Uterus (tissue), 2 donors: ENCODE data around the gene RPL22L1.

ENCODE experiments used
- POLR2A ChIP-seq, 2 donors: fragments of 450-650 bp; IDR thresholded peaks; one replicate each; pipeline ENCODE4 v1.6.1; 2016; ENCODE audit warnings: antibody characterized with exemption in 2 of 2, mild to moderate bottlenecking in 1 of 2, moderate library complexity in 1 of 2
- TF ChIP-seq, protein P1 (sequence below), 4 experiments: fragments of 200-600 bp in 2 of 4; fragments of 450-650 bp in 2 of 4; sonication (generic) in 2 of 4; IDR thresholded peaks; one replicate each; pipeline ENCODE4 v1.5.1; 2016 to 2019; ENCODE audit warnings: antibody characterized with exemption in 4 of 4, mild to moderate bottlenecking in 2 of 4, moderate library complexity in 1 of 4

DNA sequence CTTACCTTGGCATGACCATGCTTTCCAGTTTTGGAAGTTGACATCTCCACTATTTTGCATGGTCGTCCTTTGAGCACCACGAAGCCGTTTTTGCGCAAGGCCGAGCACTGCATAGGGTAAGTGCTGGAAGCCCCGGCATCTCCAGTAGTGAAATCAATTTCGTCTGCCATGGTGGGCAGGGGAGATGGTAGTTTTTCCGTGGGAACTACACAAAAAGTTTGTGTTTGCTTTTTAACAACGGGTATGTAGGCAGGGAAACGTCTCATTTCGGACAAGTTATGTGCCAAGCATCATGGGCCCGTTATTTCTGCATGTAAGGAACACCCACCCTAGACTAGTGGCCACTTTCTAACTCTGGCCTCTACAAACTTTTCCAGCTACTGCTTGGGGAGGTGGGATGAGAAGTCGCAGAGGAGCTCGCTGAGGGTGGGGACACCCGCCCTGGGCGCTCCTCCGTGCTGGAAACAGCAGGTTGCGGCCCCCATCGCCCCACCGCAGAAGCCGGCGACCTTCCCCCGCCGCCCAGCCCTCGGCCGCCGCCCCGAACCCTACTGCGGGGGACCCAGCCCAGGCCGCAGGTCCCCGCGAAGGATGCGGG lies 37.7 kb upstream of the RPL22L1 start:
- TF ChIP-seq, protein P1, sequence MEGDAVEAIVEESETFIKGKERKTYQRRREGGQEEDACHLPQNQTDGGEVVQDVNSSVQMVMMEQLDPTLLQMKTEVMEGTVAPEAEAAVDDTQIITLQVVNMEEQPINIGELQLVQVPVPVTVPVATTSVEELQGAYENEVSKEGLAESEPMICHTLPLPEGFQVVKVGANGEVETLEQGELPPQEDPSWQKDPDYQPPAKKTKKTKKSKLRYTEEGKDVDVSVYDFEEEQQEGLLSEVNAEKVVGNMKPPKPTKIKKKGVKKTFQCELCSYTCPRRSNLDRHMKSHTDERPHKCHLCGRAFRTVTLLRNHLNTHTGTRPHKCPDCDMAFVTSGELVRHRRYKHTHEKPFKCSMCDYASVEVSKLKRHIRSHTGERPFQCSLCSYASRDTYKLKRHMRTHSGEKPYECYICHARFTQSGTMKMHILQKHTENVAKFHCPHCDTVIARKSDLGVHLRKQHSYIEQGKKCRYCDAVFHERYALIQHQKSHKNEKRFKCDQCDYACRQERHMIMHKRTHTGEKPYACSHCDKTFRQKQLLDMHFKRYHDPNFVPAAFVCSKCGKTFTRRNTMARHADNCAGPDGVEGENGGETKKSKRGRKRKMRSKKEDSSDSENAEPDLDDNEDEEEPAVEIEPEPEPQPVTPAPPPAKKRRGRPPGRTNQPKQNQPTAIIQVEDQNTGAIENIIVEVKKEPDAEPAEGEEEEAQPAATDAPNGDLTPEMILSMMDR (IDR thresholded peaks at IDR 0.05) = no peak
- TF ChIP-seq POLR2A (IDR thresholded peaks at IDR 0.05) = no peak
